IMR-90 (cell line): Measurements from ENCODE around the gene VPS37B. TPM values are rescaled to one million over a fixed set of nuclear protein-coding genes. Genes with fewer than 3 reads are reported as not detected.

Experiments used
- ATAC-seq: fragments of 200-7000 bp; cut with Tn5 transposase; 2 replicates; pipeline ENCODE4 v1.9.1; 2020; ENCODE audit warnings: low read depth, mild to moderate bottlenecking, moderate library complexity
- Bru-seq: library from RNA; stranded (reverse); fragments of 400-500 nt; gene quantifications from one replicate; lab custom pipeline; 2021; lab: Mats Ljungman, UMichigan
- BruChase-seq, 2 experiments: library from RNA; stranded (reverse); fragments of 400-500 nt; gene quantifications; one replicate each; lab custom pipeline; 2021; lab: Mats Ljungman, UMichigan
- BruUV-seq: library from RNA; stranded (reverse); fragments of 400-500 nt; replicated peaks from 2 replicates; lab custom pipeline; 2021; lab: Mats Ljungman, UMichigan
- CTCF ChIA-PET: fragments of 300-600 bp; formaldehyde crosslinking; extraction: SDS; loops from one replicate; lab custom pipeline; 2021; ENCODE audit warnings: antibody characterized with exemption; lab: Yijun Ruan, JAX
- POLR2A ChIA-PET: fragments of 300-600 bp; sonication (Branson Sonifier 250); formaldehyde crosslinking; loops from one replicate; lab custom pipeline; 2022; ENCODE audit warnings: antibody characterized with exemption; ENCODE audit not compliant: unreplicated experiment; lab: Charles Lee
- DNase-seq: peaks from one replicate; pipeline ENCODE4 v3.0.0; 2013
- H2AFZ ChIP-seq: replicated peaks from 2 replicates; pipeline ENCODE3; 2013; ENCODE audit warnings: low read length, mild to moderate bottlenecking; ENCODE audit not compliant: poor library complexity
- H2AK5ac ChIP-seq: 2 replicates; pipeline ENCODE4 v1.6.1; 2013; ENCODE audit warnings: low read depth, low read length, inconsistent platforms
- H2AK9ac ChIP-seq: replicated peaks from 2 replicates; pipeline ENCODE3; 2013; ENCODE audit warnings: mild to moderate bottlenecking, low read depth, low read length, moderate library complexity; ENCODE audit not compliant: poor library complexity
- H2BK120ac ChIP-seq: 2 replicates; pipeline ENCODE4 v1.6.1; 2013; ENCODE audit warnings: low read depth, low read length, inconsistent platforms
- H2BK15ac ChIP-seq: 3 replicates; pipeline ENCODE4 v1.6.1; 2013; ENCODE audit warnings: low read depth, low read length, inconsistent platforms
- H2BK20ac ChIP-seq: 2 replicates; pipeline ENCODE4 v1.6.1; 2013; ENCODE audit warnings: low read depth, mild to moderate bottlenecking, inconsistent platforms, low read length, moderate library complexity
- H2BK5ac ChIP-seq: 2 replicates; pipeline ENCODE4 v1.6.1; 2013; ENCODE audit warnings: mild to moderate bottlenecking, low read depth, low read length, inconsistent platforms; ENCODE audit not compliant: poor library complexity, severe bottlenecking
- H3K14ac ChIP-seq: replicated peaks from 2 replicates; pipeline ENCODE4 v1.6.1; 2013; ENCODE audit warnings: low read depth, low read length, inconsistent platforms
- H3K18ac ChIP-seq: 2 replicates; pipeline ENCODE4 v1.6.1; 2013; ENCODE audit warnings: low read depth, low read length, control low read depth
- H3K23ac ChIP-seq: 2 replicates; pipeline ENCODE4 v1.6.1; 2013; ENCODE audit warnings: low read depth, low read length, inconsistent platforms
- H3K27ac ChIP-seq: 2 replicates; pipeline ENCODE4 v1.5.1; 2013; ENCODE audit warnings: mild to moderate bottlenecking, control low read depth, low read length; ENCODE audit not compliant: insufficient read depth
- H3K27me3 ChIP-seq: 2 replicates; pipeline ENCODE4 v1.6.1; 2013; ENCODE audit warnings: low read length; ENCODE audit not compliant: control insufficient read depth, insufficient read depth
- H3K36me3 ChIP-seq: 2 replicates; pipeline ENCODE4 v1.6.1; 2013; ENCODE audit warnings: low read length, mixed read lengths; ENCODE audit not compliant: control insufficient read depth, insufficient read depth
- H3K4ac ChIP-seq: 2 replicates; pipeline ENCODE4 v1.6.1; 2013; ENCODE audit warnings: low read depth, low read length, inconsistent platforms
- H3K4me1 ChIP-seq: 2 replicates; pipeline ENCODE4 v1.6.1; 2013; ENCODE audit warnings: low read length, mixed read lengths; ENCODE audit not compliant: control insufficient read depth, insufficient read depth
- H3K4me2 ChIP-seq: 2 replicates; pipeline ENCODE4 v1.6.1; 2013; ENCODE audit warnings: low read depth, mild to moderate bottlenecking, control low read depth, low read length, moderate library complexity
- H3K4me3 ChIP-seq: 2 replicates; pipeline ENCODE4 v1.5.1; 2013; ENCODE audit warnings: low read depth, mild to moderate bottlenecking, control low read depth, low read length, moderate library complexity; ENCODE audit not compliant: insufficient read depth
- H3K56ac ChIP-seq: 2 replicates; pipeline ENCODE4 v1.6.1; 2013; ENCODE audit warnings: low read length, inconsistent platforms; ENCODE audit not compliant: insufficient read depth; ENCODE audit errors: extremely low read depth
- H3K79me1 ChIP-seq, 2 experiments: 2 replicates each; pipeline ENCODE4 v1.6.1; 2013; ENCODE audit warnings: low read length in 2 of 2, inconsistent platforms in 1 of 2, low read depth in 1 of 2
- H3K9ac ChIP-seq: 2 replicates; pipeline ENCODE4 v1.6.1; 2013; ENCODE audit warnings: low read depth, low read length, control low read depth
- H3K9me1 ChIP-seq: 2 replicates; pipeline ENCODE4 v1.6.1; 2013; ENCODE audit warnings: low read length, inconsistent platforms; ENCODE audit not compliant: insufficient read depth
- H3K9me3 ChIP-seq: 2 replicates; pipeline ENCODE4 v1.6.1; 2013; ENCODE audit warnings: low read length; ENCODE audit not compliant: control insufficient read depth, insufficient read depth
- H4K20me1 ChIP-seq: 2 replicates; pipeline ENCODE4 v1.6.1; 2013; ENCODE audit warnings: low read length, inconsistent platforms; ENCODE audit not compliant: insufficient read depth
- H4K5ac ChIP-seq: 2 replicates; pipeline ENCODE4 v1.6.1; 2013; ENCODE audit warnings: mild to moderate bottlenecking, low read depth, low read length, control low read depth
- H4K8ac ChIP-seq, 2 experiments: 2 replicates each; pipeline ENCODE4 v1.6.1; 2013; ENCODE audit warnings: low read depth in 2 of 2, low read length in 2 of 2, control low read depth in 1 of 2, inconsistent platforms in 1 of 2
- H4K91ac ChIP-seq: 2 replicates; pipeline ENCODE4 v1.6.1; 2013; ENCODE audit warnings: low read depth, low read length, inconsistent platforms; ENCODE audit not compliant: insufficient read depth
- BHLHE40 ChIP-seq: fragments of 150-350 bp; IDR thresholded peaks from 2 replicates; pipeline ENCODE4 v1.6.1; 2016; ENCODE audit warnings: mild to moderate bottlenecking, low read depth, low read length
- CHD1 ChIP-seq: IDR thresholded peaks from 2 replicates; pipeline ENCODE4 v1.6.1; 2012; ENCODE audit warnings: low read depth, low read length, improper control_type of control experiment
- ELK1 ChIP-seq: fragments of 150-350 bp; IDR thresholded peaks from 2 replicates; pipeline ENCODE4 v1.6.1; 2016; ENCODE audit warnings: low read depth, mild to moderate bottlenecking, low read length, moderate library complexity, borderline replicate concordance
- FOS ChIP-seq: fragments of 150-350 bp; IDR thresholded peaks from 2 replicates; pipeline ENCODE4 v1.6.1; 2016; ENCODE audit warnings: low read depth, low read length
- MAFK ChIP-seq: IDR thresholded peaks from 2 replicates; pipeline ENCODE4 v1.6.1; 2012; ENCODE audit warnings: low read depth, low read length, improper control_type of control experiment
- MAZ ChIP-seq: IDR thresholded peaks from 2 replicates; pipeline ENCODE4 v1.6.1; 2012; ENCODE audit warnings: low read depth, mild to moderate bottlenecking, low read length, improper control_type of control experiment, moderate library complexity, borderline replicate concordance
- MXI1 ChIP-seq: IDR thresholded peaks from 2 replicates; pipeline ENCODE4 v1.6.1; 2012; ENCODE audit warnings: low read depth, mild to moderate bottlenecking, low read length, moderate library complexity, borderline replicate concordance
- RFX5 ChIP-seq: IDR thresholded peaks from 2 replicates; pipeline ENCODE4 v1.8.0; 2012; ENCODE audit warnings: low read depth, mild to moderate bottlenecking, low read length, moderate library complexity
- SMC3 ChIP-seq: fragments of 150-350 bp; IDR thresholded peaks from 2 replicates; pipeline ENCODE4 v1.6.1; 2016; ENCODE audit warnings: low read depth, mild to moderate bottlenecking, antibody characterized with exemption, low read length, moderate library complexity
- USF2 ChIP-seq: fragments of 150-350 bp; IDR thresholded peaks from 2 replicates; pipeline ENCODE4 v1.6.1; 2017; ENCODE audit warnings: mild to moderate bottlenecking, antibody characterized with exemption, low read length, low read depth
- WGBS, 2 experiments: methylation state at CpG; one replicate each; pipeline versions ENCODE4 v1.1.5 to v1.1.7; 2013; ENCODE audit warnings: missing lambda C conversion rate in 2 of 2; ENCODE audit not compliant: insufficient read length in 1 of 2; ENCODE audit errors: extremely low coverage in 2 of 2; 5-methylcytosine and 5-hydroxymethylcytosine counted together
- dilution Hi-C: fragments of 300-500 bp; cut with HindIII; formaldehyde crosslinking; loops from one replicate; pipeline ENCODE4 v1.14.3; 2018; ENCODE audit warnings: low sequenced_read_pairs; ENCODE audit not compliant: unreplicated experiment
- in situ Hi-C: fragments of 300-500 bp; cut with MboI; formaldehyde crosslinking; loops from 3 replicates; pipeline ENCODE4 v1.14.3; 2019; ENCODE audit warnings: low sequenced_read_pairs, inconsistent platforms, mixed read lengths
- intact Hi-C: fragments of 100-400 bp; cut with micrococcal nuclease; formaldehyde crosslinking; loops from 2 replicates; pipeline ENCODE4 v1.10.0; 2022
- long read RNA-seq: library from polyadenylated mRNA; unstranded; transcript quantifications from one replicate; pipeline ENCODE4 v2.0.0, GENCODE V29; 2021; ENCODE audit not compliant: unreplicated experiment
- polyA plus RNA-seq, 3 experiments: library from polyadenylated mRNA; depleted of rRNA; stranded (reverse); fragments of >200 nt; gene quantifications; 2 replicates each; pipeline ENCODE4 v1.2.3, GENCODE V29; 2012; ENCODE audit warnings: low replicate concordance in 1 of 3
- total RNA-seq: library from RNA; depleted of rRNA; stranded (reverse); fragments of >200 nt; gene quantifications from 2 replicates; pipeline ENCODE4 v1.2.3, GENCODE V29; 2012; rRNA removed

The VPS37B gene
- 8.6 and 13.9 TPM in 2 replicates for total RNA-seq
- polyA plus RNA-seq (2012; rRNA removed) = 25.7 and 29.9 TPM in 2 replicates
- polyA plus RNA-seq (2012; cell fraction: cytosol; rRNA removed) = 30.2 and 32.2 TPM in 2 replicates
- polyA plus RNA-seq (2012; cell fraction: nucleus; rRNA removed; ENCODE audit: low replicate concordance) = 46.1 and 46.4 TPM in 2 replicates
- Bru-seq, nascent RNA = percentile 91 among the genes with signal in this experiment
- BruChase-seq, experiment 1, labeled RNA remaining after a 6-hour chase = percentile 84 among the genes with signal in this experiment
- percentile 87 among the genes with signal in this experiment for BruChase-seq, experiment 2, labeled RNA remaining after a 2-hour chase
- long read RNA-seq, transcript VPS37B-201 (4 exons, 3,028 nt) = major isoform, 17 of 36 reads
- long read RNA-seq, partial matches to known transcripts = 1 of 36 reads
- long read RNA-seq, other reads (novel, unspliced or antisense) = 18 of 36 reads

GRCh38 chr12:122895704-122896636 lies at the start of gene VPS37B:
Gene VPS37B, minus strand, starts transcription at chr12:122896124. Its CDS starts 62 bp downstream, at chr12:122896062.
- DNase-seq (peak; percentile 90), ATAC-seq (peak; percentile 55)
- Histone ChIP-seq H3K23ac (peak within 1 kb of the TSS; percentile 98), H3K56ac (peak within 1 kb of the TSS; percentile 87), H2BK15ac (peak within 1 kb of the TSS; percentile 38; the same call in 1 of the 3 replicates), H3K27me3 (no peaks in the 10 kb centered on the region), H3K27ac (peak within 1 kb of the TSS; percentile 93), H2BK20ac (peak within 1 kb of the TSS; percentile 26), H4K20me1 (peaks cover 41% of the 10 kb centered on the region; the same call in 1 of the 2 replicates), H3K4me3 (peak within 1 kb of the TSS; percentile 97), H3K18ac (peak within 1 kb of the TSS; percentile 83), H3K4me1 (peaks cover 19% of the 10 kb centered on the region), H3K4ac (peak within 1 kb of the TSS; percentile 97), H3K9me3 (no peaks in the 10 kb centered on the region), H3K14ac (peak within 1 kb of the TSS; percentile 99), H2BK120ac (peak within 1 kb of the TSS; percentile 74; the same call in 1 of the 2 replicates), H3K9ac (peak within 1 kb of the TSS; percentile 98), H2AK5ac (peak within 1 kb of the TSS; percentile 91), H3K4me2 (peak within 1 kb of the TSS; percentile 97), H2BK5ac (peak within 1 kb of the TSS; percentile 89), H2AK9ac (peak within 1 kb of the TSS; percentile 97), H3K9me1 (peaks cover 19% of the 10 kb centered on the region), H3K79me1 (peaks cover 0 to 56% of the 10 kb centered on the region in 2 experiments; a peak in 2 of 4 replicates), H4K91ac (peak within 1 kb of the TSS; percentile 77), H4K5ac (peak within 1 kb of the TSS; percentile 88), H4K8ac (peak within 1 kb of the TSS; percentile 33 to 94), H3K36me3 (no peaks in the 10 kb centered on the region; the same call in 1 of the 2 replicates), H2AFZ (peak within 1 kb of the TSS; percentile 99)
- no TSS peak for BruUV-seq
- ChIA-PET CTCF (no interaction called here), POLR2A (no interaction called here)
- intact Hi-C loops = loop anchor here (10.0 kb wide), 1 partner anchor 339 kb away; the partner anchor contains the start of genes MPHOSPH9 and MTRFR
- dilution Hi-C loops = no loop called here
- 4% methylated on average over 53 of the region's 81 CpGs; no CpG with 5 or more reads in 1 of the 2 experiments for WGBS, 2 experiments
- in situ Hi-C loops = no loop called here
- TF ChIP-seq USF2 (peak; percentile 97), SMC3 (no peak), ELK1 (no peak), MAFK (no peak), MXI1 (no peak; the same call in 1 of the 2 replicates), FOS (peak; percentile 80), MAZ (peak; percentile 90), CHD1 (no peak), BHLHE40 (peak; percentile 79), RFX5 (no peak)
